Neural crest cell (in vitro differentiated cells): ENCODE data around the gene DLG1. TPM values are rescaled to one million over a fixed set of nuclear protein-coding genes. Genes with fewer than 3 reads are reported as not detected.

Source experiments
- DNase-seq: peaks from one replicate; pipeline ENCODE4 v3.0.0; 2021; ENCODE audit warnings: low read depth, mixed read lengths, low spot score
- H3K27ac Mint-ChIP-seq: one replicate; pipeline ENCODE4 v1.8.0; 2021; ENCODE audit warnings: mild to moderate bottlenecking, mixed read lengths; ENCODE audit not compliant: unreplicated experiment
- H3K27me3 Mint-ChIP-seq: 2 replicates; pipeline ENCODE4 v1.8.0; 2021; ENCODE audit warnings: low read depth, mild to moderate bottlenecking, mixed read lengths
- H3K36me3 Mint-ChIP-seq: 2 replicates; pipeline ENCODE4 v1.8.0; 2021; ENCODE audit warnings: low read depth, mild to moderate bottlenecking, mixed read lengths
- H3K4me1 Mint-ChIP-seq: 2 replicates; pipeline ENCODE4 v1.8.0; 2021; ENCODE audit warnings: mixed read lengths
- H3K4me3 Mint-ChIP-seq: one replicate; pipeline ENCODE4 v1.8.0; 2021; ENCODE audit warnings: mild to moderate bottlenecking, mixed read lengths
- H3K9me3 Mint-ChIP-seq: 2 replicates; pipeline ENCODE4 v1.8.0; 2021; ENCODE audit warnings: mixed read lengths
- total RNA-seq: library from RNA; stranded (reverse); gene quantifications from 2 replicates; pipeline ENCODE4 v1.2.1, GENCODE V29; 2021
- TF ChIP-seq, protein P1 (sequence below): fragments of 200-600 bp; sonication (generic); conservative IDR thresholded peaks from 2 replicates; pipeline ENCODE4 v1.5.0; 2021; ENCODE audit warnings: antibody characterized with exemption, mild to moderate bottlenecking

Gene DLG1
- total RNA-seq, 1 donor from 2014 or later: 95.5 TPM

- Mint-ChIP-seq H3K27ac (no peak overlapping the region), H3K27me3 (no peaks in the 10 kb centered on the region), H3K36me3 (peaks cover 3% of the 10 kb centered on the region), H3K9me3 (no peaks in the 10 kb centered on the region), H3K4me3 (no peak overlapping the region), H3K4me1 (peaks cover 11% of the 10 kb centered on the region)
- TF ChIP-seq, protein P1, sequence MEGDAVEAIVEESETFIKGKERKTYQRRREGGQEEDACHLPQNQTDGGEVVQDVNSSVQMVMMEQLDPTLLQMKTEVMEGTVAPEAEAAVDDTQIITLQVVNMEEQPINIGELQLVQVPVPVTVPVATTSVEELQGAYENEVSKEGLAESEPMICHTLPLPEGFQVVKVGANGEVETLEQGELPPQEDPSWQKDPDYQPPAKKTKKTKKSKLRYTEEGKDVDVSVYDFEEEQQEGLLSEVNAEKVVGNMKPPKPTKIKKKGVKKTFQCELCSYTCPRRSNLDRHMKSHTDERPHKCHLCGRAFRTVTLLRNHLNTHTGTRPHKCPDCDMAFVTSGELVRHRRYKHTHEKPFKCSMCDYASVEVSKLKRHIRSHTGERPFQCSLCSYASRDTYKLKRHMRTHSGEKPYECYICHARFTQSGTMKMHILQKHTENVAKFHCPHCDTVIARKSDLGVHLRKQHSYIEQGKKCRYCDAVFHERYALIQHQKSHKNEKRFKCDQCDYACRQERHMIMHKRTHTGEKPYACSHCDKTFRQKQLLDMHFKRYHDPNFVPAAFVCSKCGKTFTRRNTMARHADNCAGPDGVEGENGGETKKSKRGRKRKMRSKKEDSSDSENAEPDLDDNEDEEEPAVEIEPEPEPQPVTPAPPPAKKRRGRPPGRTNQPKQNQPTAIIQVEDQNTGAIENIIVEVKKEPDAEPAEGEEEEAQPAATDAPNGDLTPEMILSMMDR: no peak
- no peak for DNase-seq
Observed at GRCh38 chr3:197168606-197169005, 129.8 kb downstream of the DLG1 start.

DNA sequence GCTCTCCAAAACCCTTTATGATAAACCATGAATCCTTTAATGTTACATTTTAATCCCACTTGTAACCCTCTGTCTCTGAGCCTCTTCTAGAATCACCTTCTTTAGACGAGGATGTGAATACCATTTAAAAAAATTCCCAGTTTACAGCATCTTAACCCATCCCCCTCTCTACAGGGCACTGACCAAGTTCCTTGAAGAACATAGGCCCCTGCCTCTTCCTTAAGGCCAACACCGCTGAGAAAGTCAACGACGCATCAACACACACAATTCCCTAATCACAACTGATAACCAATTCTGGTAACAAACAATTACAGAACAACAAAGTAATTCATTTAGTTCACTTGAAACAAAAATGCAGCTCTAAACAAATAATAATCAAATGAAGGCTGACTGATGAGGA is 130.3 kb downstream of the DLG1 start:
- Mint-ChIP-seq H3K27me3 (no peaks in the 10 kb centered on the region), H3K27ac (peak overlapping the region; percentile 64), H3K9me3 (no peaks in the 10 kb centered on the region), H3K4me3 (no peak overlapping the region), H3K36me3 (peaks cover 6% of the 10 kb centered on the region), H3K4me1 (peaks cover 11% of the 10 kb centered on the region)
- TF ChIP-seq, protein P1: no peak
- DNase-seq: no peak

- TF ChIP-seq, protein P1: no peak
Observed at GRCh38 chr3:197167549-197167948, 130.9 kb downstream of the DLG1 start.

DNA sequence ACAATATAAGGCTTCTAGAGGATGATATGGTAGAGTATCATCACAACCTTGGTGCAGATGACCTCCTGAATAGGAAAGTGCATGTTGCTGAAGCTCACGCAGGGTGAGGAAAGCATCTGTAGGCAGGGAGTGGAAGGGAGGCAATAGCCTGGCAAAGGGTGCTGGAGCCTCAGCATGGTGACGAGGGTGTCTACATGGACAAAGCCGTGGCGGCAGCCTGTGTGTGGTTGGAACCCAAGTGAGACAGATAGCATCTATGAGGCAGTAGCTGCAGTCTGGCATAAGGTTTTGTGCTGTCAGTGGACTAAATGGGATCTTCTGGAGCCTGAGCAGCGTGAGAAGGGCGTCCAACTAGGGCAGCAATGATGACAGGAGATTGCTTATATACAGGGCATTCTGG is 132.5 kb downstream of the DLG1 start:
- TF ChIP-seq, protein P1: no peak
- DNase-seq: no peak
- Mint-ChIP-seq H3K4me1 (peaks cover 11% of the 10 kb centered on the region), H3K27me3 (no peaks in the 10 kb centered on the region), H3K4me3 (no peak overlapping the region), H3K27ac (no peak overlapping the region), H3K9me3 (no peaks in the 10 kb centered on the region), H3K36me3 (peaks cover 8% of the 10 kb centered on the region)

More at GRCh38 chr3:197167549-197167948, 130.9 kb downstream of the DLG1 start:
- no peak overlapping the region for H3K27ac Mint-ChIP-seq
- H3K27me3 Mint-ChIP-seq: no peaks in the 10 kb centered on the region
- peaks cover 8% of the 10 kb centered on the region for H3K36me3 Mint-ChIP-seq
- H3K9me3 Mint-ChIP-seq: no peaks in the 10 kb centered on the region
- no peak for DNase-seq
- peaks cover 11% of the 10 kb centered on the region for H3K4me1 Mint-ChIP-seq
- no peak overlapping the region for H3K4me3 Mint-ChIP-seq

- TF ChIP-seq, protein P1: no peak
- Mint-ChIP-seq H3K4me1 (peaks cover 4% of the 10 kb centered on the region), H3K9me3 (peaks cover 18% of the 10 kb centered on the region), H3K4me3 (no peak overlapping the region), H3K27ac (no peak overlapping the region), H3K36me3 (peaks cover 37% of the 10 kb centered on the region), H3K27me3 (no peaks in the 10 kb centered on the region)
- DNase-seq: no peak
Observed at GRCh38 chr3:197155046-197155445, 143.4 kb downstream of the DLG1 start.

DNA sequence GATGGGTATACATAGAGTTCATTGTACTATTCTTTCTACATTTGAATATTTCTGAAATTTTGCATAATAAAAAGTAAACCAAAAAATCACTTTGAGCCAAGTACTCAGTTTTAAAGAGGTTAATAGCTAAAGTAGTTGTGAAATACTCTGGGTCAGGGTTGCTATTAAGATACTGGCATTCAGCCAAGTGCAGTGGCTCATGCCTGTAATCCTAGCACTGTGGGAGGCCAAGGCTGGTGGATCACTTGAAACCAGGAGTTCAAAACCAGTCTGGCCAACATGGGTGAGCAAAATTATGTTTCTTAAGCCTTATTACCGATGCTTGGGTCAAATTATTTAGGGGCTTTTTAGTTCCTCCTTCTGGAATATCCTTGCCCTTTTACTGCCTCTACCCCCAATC is 146.8 kb downstream of the DLG1 start:
- Mint-ChIP-seq H3K9me3 (peaks cover 18% of the 10 kb centered on the region), H3K27ac (no peak overlapping the region), H3K36me3 (peaks cover 31% of the 10 kb centered on the region), H3K4me3 (no peak overlapping the region), H3K4me1 (peaks cover 4% of the 10 kb centered on the region), H3K27me3 (no peaks in the 10 kb centered on the region)
- DNase-seq: no peak
- TF ChIP-seq, protein P1: no peak
